GM23338 (cell line): ENCODE measurements around the gene PRKCH.

Experiments used
- CREB1 ChIP-seq: fragments of 250-450 bp; sonication (Bioruptor Pico); IDR thresholded peaks from 2 replicates; pipeline ENCODE4 v1.5.0; 2020; ENCODE audit warnings: low read depth, mild to moderate bottlenecking, moderate library complexity
- CTCF ChIP-seq, 2 experiments: fragments of 200-600 bp in 1 of 2; sonication (generic) in 1 of 2; conservative IDR thresholded peaks; 2 replicates each; pipeline versions ENCODE4 v1.5.1 to v1.6.1; 2016 to 2017; ENCODE audit warnings: antibody characterized with exemption in 2 of 2, low read depth in 2 of 2, mild to moderate bottlenecking in 2 of 2, moderate library complexity in 1 of 2
- EZH2 ChIP-seq: fragments of 200-600 bp; sonication (generic); IDR thresholded peaks from one replicate; pipeline ENCODE4 v1.8.0; 2017; ENCODE audit warnings: antibody characterized with exemption, mild to moderate bottlenecking, low read depth; ENCODE audit not compliant: unreplicated experiment
- ZNF114 ChIP-seq: fragments of 250-450 bp; sonication (Bioruptor Pico); IDR thresholded peaks from 2 replicates; pipeline ENCODE4 v1.5.0; 2020; ENCODE audit warnings: mild to moderate bottlenecking, moderate library complexity

- TF ChIP-seq EZH2 (no peak), CTCF (conservative IDR thresholded peaks at IDR 0.05; ENCODE audit: low read depth in 2 of 2) (no peak), ZNF114 (CRISPR knock-in tag) (no peak), CREB1 (no peak)
These were observed 206.1 kb downstream of the PRKCH start for GRCh38 chr14:61527325-61528100.
